ENCODE data around the gene GNG12. TPM values are rescaled to one million over a fixed set of nuclear protein-coding genes. Genes with fewer than 3 reads are reported as not detected.
A peak's percentile ranks its signal among the peaks of the same experiment; 100 is the strongest.

Gene GNG12
- total RNA-seq, 1 donor from 2014 or later = 23.2 TPM

DNA sequence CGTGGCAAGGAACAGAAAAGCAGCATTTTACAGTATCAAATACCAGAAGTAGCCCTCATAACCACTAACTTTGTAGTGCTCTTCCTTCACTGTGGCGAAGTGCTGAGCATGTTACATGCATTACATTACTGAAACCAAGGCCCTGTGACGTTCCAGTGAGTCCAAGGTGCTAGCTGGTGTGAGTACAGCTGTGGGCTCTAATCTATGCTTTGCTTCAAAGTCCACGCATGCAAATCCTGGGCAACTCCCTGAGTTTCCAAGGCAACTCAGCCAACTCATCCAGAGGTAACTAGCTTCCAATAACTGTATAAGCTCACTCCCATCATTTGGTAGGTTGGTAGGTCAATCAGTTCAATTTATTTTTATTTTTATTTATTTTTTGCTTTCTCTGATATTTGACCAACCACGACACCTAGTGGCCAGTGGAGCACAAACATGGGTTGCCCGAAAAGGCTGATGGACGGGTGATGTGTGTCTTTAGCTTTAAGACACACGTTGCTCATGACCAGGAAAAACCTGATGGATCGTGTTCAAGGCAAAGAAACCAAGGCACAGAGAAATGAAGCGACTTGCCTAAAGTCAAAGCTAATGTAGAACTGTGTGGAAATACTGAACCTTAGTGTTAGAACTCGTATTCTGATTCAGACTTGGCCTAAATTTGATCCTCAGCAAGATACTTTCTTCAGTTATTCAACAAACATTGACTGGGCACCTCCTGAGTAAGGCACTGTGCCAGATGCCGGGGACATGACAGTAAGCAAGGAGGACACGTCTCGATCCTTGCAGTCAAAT is 73.0 kb downstream of the GNG12 start:
- Mint-ChIP-seq H3K27ac (peak overlapping the region; percentile 87), H3K9me3 (no peaks in the 10 kb centered on the region), H3K4me1 (ENCODE audit: unreplicated experiment) (peaks cover 11% of the 10 kb centered on the region), H3K36me3 (no peaks in the 10 kb centered on the region), H3K27me3 (no peaks in the 10 kb centered on the region), H3K4me3 (no peak overlapping the region)
- no peak for DNase-seq (ENCODE audit: extremely low spot score, unreplicated experiment)
- TF ChIP-seq, protein P1, sequence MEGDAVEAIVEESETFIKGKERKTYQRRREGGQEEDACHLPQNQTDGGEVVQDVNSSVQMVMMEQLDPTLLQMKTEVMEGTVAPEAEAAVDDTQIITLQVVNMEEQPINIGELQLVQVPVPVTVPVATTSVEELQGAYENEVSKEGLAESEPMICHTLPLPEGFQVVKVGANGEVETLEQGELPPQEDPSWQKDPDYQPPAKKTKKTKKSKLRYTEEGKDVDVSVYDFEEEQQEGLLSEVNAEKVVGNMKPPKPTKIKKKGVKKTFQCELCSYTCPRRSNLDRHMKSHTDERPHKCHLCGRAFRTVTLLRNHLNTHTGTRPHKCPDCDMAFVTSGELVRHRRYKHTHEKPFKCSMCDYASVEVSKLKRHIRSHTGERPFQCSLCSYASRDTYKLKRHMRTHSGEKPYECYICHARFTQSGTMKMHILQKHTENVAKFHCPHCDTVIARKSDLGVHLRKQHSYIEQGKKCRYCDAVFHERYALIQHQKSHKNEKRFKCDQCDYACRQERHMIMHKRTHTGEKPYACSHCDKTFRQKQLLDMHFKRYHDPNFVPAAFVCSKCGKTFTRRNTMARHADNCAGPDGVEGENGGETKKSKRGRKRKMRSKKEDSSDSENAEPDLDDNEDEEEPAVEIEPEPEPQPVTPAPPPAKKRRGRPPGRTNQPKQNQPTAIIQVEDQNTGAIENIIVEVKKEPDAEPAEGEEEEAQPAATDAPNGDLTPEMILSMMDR (conservative IDR thresholded peaks at IDR 0.05) = peak; percentile 96

DNA sequence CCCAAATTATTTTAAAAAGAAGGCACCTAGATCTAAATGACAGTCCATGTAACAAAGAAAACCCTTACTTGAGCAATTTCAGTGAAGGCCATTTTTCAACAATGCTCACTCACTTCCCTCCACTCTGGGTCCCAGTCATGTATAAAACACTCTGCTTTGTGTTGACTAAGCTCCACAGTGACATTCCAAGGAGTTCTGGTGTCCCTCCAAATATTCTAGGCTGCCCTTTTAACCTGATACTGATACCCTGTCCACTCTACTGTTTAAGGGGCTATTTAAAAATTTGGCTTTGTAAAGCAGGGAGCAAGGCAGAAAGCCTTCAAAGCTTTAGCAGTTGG is 73.6 kb downstream of the GNG12 start:
- peak overlapping the region; percentile 87 for H3K27ac Mint-ChIP-seq
- no peak overlapping the region for H3K4me3 Mint-ChIP-seq
- H3K36me3 Mint-ChIP-seq = peaks cover 3% of the 10 kb centered on the region
- no peaks in the 10 kb centered on the region for H3K27me3 Mint-ChIP-seq
- no peaks in the 10 kb centered on the region for H3K9me3 Mint-ChIP-seq
- TF ChIP-seq, protein P1 (conservative IDR thresholded peaks at IDR 0.05) = no peak
- DNase-seq (ENCODE audit: extremely low spot score, unreplicated experiment) = no peak
- H3K4me1 Mint-ChIP-seq (ENCODE audit: unreplicated experiment) = peaks cover 15% of the 10 kb centered on the region

DNA sequence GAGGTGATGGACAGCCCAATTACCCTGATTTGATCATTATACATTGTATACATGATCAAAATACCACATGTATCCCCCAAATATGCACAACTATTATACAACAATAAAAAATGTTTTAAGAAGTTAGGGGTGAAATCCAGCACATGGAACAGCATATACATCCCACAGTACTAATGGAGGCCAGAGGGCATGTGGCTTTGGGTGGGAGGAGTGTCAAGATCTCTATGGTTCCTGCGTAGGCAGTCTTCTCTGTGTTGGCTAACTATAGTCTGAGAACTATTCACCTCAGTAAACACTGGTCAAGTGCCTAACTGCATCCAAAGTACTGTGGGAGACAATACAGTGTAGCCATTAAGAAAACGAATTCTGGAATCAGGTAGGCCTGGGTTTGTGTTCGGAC is 74.2 kb downstream of the GNG12 start:
- Mint-ChIP-seq H3K9me3 (no peaks in the 10 kb centered on the region), H3K27me3 (no peaks in the 10 kb centered on the region), H3K4me1 (ENCODE audit: unreplicated experiment) (peaks cover 18% of the 10 kb centered on the region), H3K4me3 (no peak overlapping the region), H3K36me3 (peaks cover 3% of the 10 kb centered on the region), H3K27ac (no peak overlapping the region)
- DNase-seq (ENCODE audit: extremely low spot score, unreplicated experiment) = no peak
- TF ChIP-seq, protein P1 (conservative IDR thresholded peaks at IDR 0.05) = no peak

DNA sequence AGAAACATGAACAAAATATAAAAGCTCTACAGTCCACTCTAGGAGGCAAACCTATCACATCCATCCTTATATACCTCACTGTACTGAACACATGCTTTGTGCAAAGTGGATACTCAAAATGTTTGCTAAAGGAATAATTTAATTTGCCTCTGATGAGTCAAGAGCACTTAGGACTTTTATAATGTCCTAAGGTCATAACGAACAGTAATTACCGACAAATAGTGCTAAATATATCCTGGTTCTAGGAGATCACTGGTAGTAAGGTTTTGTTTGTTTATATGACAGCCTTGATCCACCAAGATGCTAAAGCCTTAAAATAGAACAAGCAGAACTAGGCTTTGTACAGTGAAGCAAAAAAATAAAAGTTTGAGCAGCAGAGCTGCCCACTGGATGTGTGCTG is 77.6 kb downstream of the GNG12 start:
- TF ChIP-seq, protein P1 (conservative IDR thresholded peaks at IDR 0.05) = no peak
- Mint-ChIP-seq H3K4me3 (no peak overlapping the region), H3K27ac (no peak overlapping the region), H3K9me3 (no peaks in the 10 kb centered on the region), H3K36me3 (peaks cover 3% of the 10 kb centered on the region), H3K4me1 (ENCODE audit: unreplicated experiment) (peaks cover 34% of the 10 kb centered on the region), H3K27me3 (no peaks in the 10 kb centered on the region)
- DNase-seq (ENCODE audit: extremely low spot score, unreplicated experiment) = no peak

DNA sequence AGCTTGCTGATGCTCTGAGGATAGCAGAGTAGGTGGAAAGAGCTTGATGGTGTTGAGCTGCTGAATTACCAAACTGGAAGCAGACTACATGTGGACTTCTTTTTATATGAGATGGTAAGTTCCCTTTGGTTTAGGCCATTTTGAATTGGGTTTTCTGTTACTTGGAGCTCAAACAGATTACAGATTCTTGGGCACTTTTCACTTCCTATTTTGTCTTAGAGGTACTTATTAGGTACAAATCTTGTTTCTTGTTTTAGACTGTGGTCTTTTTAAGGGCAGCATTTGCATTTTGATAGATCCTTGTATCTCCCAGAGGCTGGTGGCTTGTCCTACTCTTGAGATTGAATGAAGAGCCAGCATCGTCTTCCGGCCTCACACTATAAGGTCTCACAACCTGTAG is 78.1 kb downstream of the GNG12 start:
- H3K9me3 Mint-ChIP-seq = no peaks in the 10 kb centered on the region
- peak overlapping the region; percentile 32 for H3K4me3 Mint-ChIP-seq
- H3K27ac Mint-ChIP-seq = no peak overlapping the region
- H3K36me3 Mint-ChIP-seq = peaks cover 3% of the 10 kb centered on the region
- no peak for DNase-seq (ENCODE audit: extremely low spot score, unreplicated experiment)
- no peaks in the 10 kb centered on the region for H3K27me3 Mint-ChIP-seq
- peaks cover 39% of the 10 kb centered on the region for H3K4me1 Mint-ChIP-seq (ENCODE audit: unreplicated experiment)
- TF ChIP-seq, protein P1 (conservative IDR thresholded peaks at IDR 0.05) = no peak
